Upper lobe of right lung (tissue), 1 donor: Measurements from ENCODE around the gene ASPM. TPM values are rescaled to one million over a fixed set of nuclear protein-coding genes. Genes with fewer than 3 reads are reported as not detected.

Experiments used
- ATAC-seq: fragments of 200-7000 bp; cut with Tn5 transposase; one replicate; pipeline ENCODE4 v1.9.1; 2020; ENCODE audit warnings: mild to moderate bottlenecking, moderate library complexity
- DNase-seq: peaks from one replicate; pipeline ENCODE4 v3.0.0-alpha.2; 2020
- H3K27ac ChIP-seq: fragments of 200-600 bp; one replicate; pipeline ENCODE4 v1.8.0; 2022
- H3K27me3 ChIP-seq: fragments of 200-600 bp; one replicate; pipeline ENCODE4 v1.8.0; 2022; ENCODE audit warnings: mild to moderate bottlenecking
- H3K36me3 ChIP-seq: fragments of 200-600 bp; one replicate; pipeline ENCODE4 v1.8.0; 2022
- H3K4me1 ChIP-seq: fragments of 200-600 bp; one replicate; pipeline ENCODE4 v1.8.0; 2022
- H3K4me3 ChIP-seq: fragments of 200-600 bp; one replicate; pipeline ENCODE4 v1.8.0; 2022; ENCODE audit warnings: mild to moderate bottlenecking
- H3K9me3 ChIP-seq: fragments of 200-600 bp; one replicate; pipeline ENCODE4 v1.8.0; 2022
- intact Hi-C: fragments of 100-400 bp; cut with DNase I; formaldehyde crosslinking; loops from one replicate; pipeline ENCODE4 v1.11.0; 2022
- total RNA-seq: library from RNA; stranded (reverse); fragmentation: NEBNext Ultra II Directional; extraction: Animal tissue kit (Norgen Biotek cat#: 25700); gene quantifications from one replicate; pipeline ENCODE4 v1.2.1, GENCODE V29; 2021
- TF ChIP-seq, protein P1 (sequence below): fragments of 200-600 bp; IDR thresholded peaks from one replicate; pipeline ENCODE4 v1.8.0; 2022; ENCODE audit warnings: antibody characterized with exemption
- donor health status: DM: no; HTN: yes; CAD: no; lungs with severe emphysema.

The ASPM gene
- total RNA-seq, 1 donor from 2014 or later: 0.46 TPM

GRCh38 chr1:197150336-197151005, 4.0 kb upstream of the ASPM start:
- Histone ChIP-seq H3K4me3 (no peak overlapping the region), H3K27me3 (no peaks in the 10 kb centered on the region), H3K4me1 (no peaks in the 10 kb centered on the region), H3K9me3 (no peaks in the 10 kb centered on the region), H3K36me3 (no peaks in the 10 kb centered on the region), H3K27ac (no peak overlapping the region)
- intact Hi-C loops: no loop called here
- ATAC-seq (no peak), DNase-seq (no peak)
- TF ChIP-seq, protein P1, sequence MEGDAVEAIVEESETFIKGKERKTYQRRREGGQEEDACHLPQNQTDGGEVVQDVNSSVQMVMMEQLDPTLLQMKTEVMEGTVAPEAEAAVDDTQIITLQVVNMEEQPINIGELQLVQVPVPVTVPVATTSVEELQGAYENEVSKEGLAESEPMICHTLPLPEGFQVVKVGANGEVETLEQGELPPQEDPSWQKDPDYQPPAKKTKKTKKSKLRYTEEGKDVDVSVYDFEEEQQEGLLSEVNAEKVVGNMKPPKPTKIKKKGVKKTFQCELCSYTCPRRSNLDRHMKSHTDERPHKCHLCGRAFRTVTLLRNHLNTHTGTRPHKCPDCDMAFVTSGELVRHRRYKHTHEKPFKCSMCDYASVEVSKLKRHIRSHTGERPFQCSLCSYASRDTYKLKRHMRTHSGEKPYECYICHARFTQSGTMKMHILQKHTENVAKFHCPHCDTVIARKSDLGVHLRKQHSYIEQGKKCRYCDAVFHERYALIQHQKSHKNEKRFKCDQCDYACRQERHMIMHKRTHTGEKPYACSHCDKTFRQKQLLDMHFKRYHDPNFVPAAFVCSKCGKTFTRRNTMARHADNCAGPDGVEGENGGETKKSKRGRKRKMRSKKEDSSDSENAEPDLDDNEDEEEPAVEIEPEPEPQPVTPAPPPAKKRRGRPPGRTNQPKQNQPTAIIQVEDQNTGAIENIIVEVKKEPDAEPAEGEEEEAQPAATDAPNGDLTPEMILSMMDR: no peak

DNA sequence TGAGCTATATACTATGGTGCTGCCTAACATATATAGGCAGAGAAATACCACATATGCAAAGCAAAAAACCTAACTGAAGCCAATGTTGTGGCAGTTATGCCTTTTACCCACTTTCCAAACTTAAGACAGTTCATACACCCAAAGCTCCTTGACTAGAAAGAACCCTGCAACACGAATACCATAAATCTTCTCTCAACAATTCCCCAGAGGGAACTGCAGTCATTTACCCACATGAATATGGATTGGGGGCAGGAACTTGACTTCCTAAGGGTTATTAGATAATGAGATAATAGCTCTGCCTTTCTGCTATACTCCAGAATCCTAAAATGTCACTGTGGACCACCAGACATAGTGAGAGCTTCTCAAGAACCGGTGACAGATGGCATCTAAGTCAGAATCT, 2.9 kb upstream of the ASPM start:
- DNase-seq (no peak), ATAC-seq (no peak)
- intact Hi-C loops: no loop called here

DNA sequence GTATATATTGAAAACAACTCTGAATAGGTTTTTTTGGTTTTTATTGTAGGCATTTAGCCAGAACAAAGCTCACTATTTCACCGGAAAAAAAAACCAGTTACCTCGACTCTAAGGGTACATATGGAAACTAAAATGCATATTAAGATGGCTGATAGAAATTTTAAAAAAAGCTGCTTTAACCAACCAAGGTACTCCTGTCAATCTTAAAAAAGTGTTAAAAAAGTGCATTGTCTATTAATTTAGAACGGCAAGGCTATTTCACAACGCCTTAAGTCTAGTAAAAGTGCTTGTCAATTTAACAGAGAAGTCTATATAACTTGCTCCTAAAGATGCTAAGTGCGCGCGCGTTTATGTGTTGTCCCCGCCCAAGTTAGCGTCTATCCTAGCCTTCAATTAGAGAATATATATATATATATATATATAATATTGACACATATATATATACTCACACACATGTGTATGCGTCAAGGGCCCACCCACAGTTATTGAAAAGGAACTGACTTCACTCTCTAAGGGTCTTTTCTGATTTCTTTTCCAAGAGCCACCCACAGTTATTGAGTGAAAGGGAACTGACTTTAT, 934 bp downstream of the ASPM start:
- H3K27me3 ChIP-seq: no peaks in the 10 kb centered on the region
- H3K4me1 ChIP-seq: no peaks in the 10 kb centered on the region
- TF ChIP-seq, protein P1: no peak
- intact Hi-C loops: no loop called here
- H3K9me3 ChIP-seq: no peaks in the 10 kb centered on the region
- no peak for DNase-seq
- H3K27ac ChIP-seq: no peak overlapping the region
- H3K4me3 ChIP-seq: peak overlapping the region; percentile 70
- no peak for ATAC-seq
- no peaks in the 10 kb centered on the region for H3K36me3 ChIP-seq

More for the DNA sequence above, 2.9 kb upstream of the ASPM start:
- no peak overlapping the region for H3K27ac ChIP-seq
- H3K27me3 ChIP-seq: no peaks in the 10 kb centered on the region
- H3K9me3 ChIP-seq: no peaks in the 10 kb centered on the region
- no peak overlapping the region for H3K4me3 ChIP-seq
- H3K36me3 ChIP-seq: no peaks in the 10 kb centered on the region
- H3K4me1 ChIP-seq: no peaks in the 10 kb centered on the region
- TF ChIP-seq, protein P1: no peak

GRCh38 chr1:197144570-197145325, 1.7 kb downstream of the ASPM start:
- H3K27me3 ChIP-seq: no peaks in the 10 kb centered on the region
- ATAC-seq: no peak
- no peaks in the 10 kb centered on the region for H3K4me1 ChIP-seq
- no peaks in the 10 kb centered on the region for H3K36me3 ChIP-seq
- no peak overlapping the region for H3K27ac ChIP-seq
- intact Hi-C loops: no loop called here
- H3K9me3 ChIP-seq: no peaks in the 10 kb centered on the region
- TF ChIP-seq, protein P1: no peak
- H3K4me3 ChIP-seq: no peak overlapping the region
- no peak for DNase-seq

DNA sequence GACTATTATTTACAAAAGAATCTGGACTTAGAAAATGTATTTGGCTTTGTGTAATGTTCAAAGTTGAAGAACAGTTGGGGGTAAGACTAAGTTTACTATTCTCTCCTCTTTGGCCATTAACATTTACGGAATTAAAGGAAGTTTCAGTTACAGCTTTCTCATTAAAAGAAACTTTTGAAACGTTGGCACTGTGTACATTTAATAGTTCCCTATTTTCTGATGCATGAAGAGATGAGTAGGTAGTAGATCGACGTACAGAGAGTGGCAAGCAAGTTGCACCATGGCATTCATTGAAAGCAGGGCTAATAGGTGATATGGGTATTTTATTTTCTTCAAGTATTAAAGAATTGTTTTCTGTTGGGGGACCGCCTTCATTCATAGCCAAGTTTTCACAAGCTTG, 3.2 kb downstream of the ASPM start:
- ATAC-seq (no peak), DNase-seq (no peak)
- H3K9me3 ChIP-seq: no peaks in the 10 kb centered on the region
- H3K36me3 ChIP-seq: no peaks in the 10 kb centered on the region
- H3K27me3 ChIP-seq: no peaks in the 10 kb centered on the region
- TF ChIP-seq, protein P1: no peak
- H3K4me3 ChIP-seq: no peak overlapping the region
- H3K27ac ChIP-seq: no peak overlapping the region
- no peaks in the 10 kb centered on the region for H3K4me1 ChIP-seq
- intact Hi-C loops: no loop called here
